ENCODE data around the gene HADHB.

GRCh38 chr2:26312471-26312870 is 67.7 kb downstream of the HADHB start:
- TF ChIP-seq CTCF (conservative IDR thresholded peaks at IDR 0.05; ENCODE audit: low read depth, low read length) (no peak), EZH2 (IDR thresholded peaks at IDR 0.05; ENCODE audit: borderline replicate concordance, low read depth, low read length, poor library complexity, severe bottlenecking) (no peak)
